Sigmoid colon (tissue), 7 donors: ENCODE results near the gene AHNAK. TPM values are rescaled to one million over a fixed set of nuclear protein-coding genes. Genes with fewer than 3 reads are reported as not detected.
A peak's percentile ranks its signal among the peaks of the same experiment; 100 is the strongest.

Source experiments
- DNase-seq: peaks from one replicate; pipeline ENCODE4 v3.0.0-alpha.2; 2019
- H3K27ac ChIP-seq, 4 donors: fragments of 200-600 bp; sonication (generic); one replicate each; pipeline ENCODE4 v1.5.1; 2016 to 2019; ENCODE audit warnings: mild to moderate bottlenecking in 1 of 4
- H3K27me3 ChIP-seq, 3 donors: fragments of 200-600 bp; sonication (generic); one replicate each; pipeline ENCODE4 v1.5.1; 2019; ENCODE audit warnings: mild to moderate bottlenecking in 1 of 3
- H3K36me3 ChIP-seq, 4 donors: fragments of 200-600 bp; sonication (generic); one replicate each; pipeline ENCODE4 v1.5.1; 2016 to 2019
- H3K4me1 ChIP-seq, 4 donors: fragments of 200-600 bp; sonication (generic); one replicate each; pipeline ENCODE4 v1.5.1; 2017 to 2019
- H3K4me3 ChIP-seq, 4 donors: fragments of 200-600 bp; sonication (generic); one replicate each; pipeline ENCODE4 v1.5.1; 2017 to 2019; ENCODE audit warnings: mild to moderate bottlenecking in 2 of 4, moderate library complexity in 1 of 4
- H3K9me3 ChIP-seq, 4 donors: fragments of 200-600 bp in 3 of 4; sonication (generic) in 3 of 4; one replicate each; pipeline versions ENCODE4 v1.5.1 to v1.6.1; 2013 to 2019
- EP300 ChIP-seq, 4 donors: sonication (generic); formaldehyde crosslinking; IDR thresholded peaks; one replicate each; pipeline ENCODE4 v1.6.1; 2017; ENCODE audit warnings: antibody characterized with exemption in 4 of 4
- POLR2A ChIP-seq, 2 donors: fragments of 450-650 bp; IDR thresholded peaks; one replicate each; pipeline ENCODE4 v1.6.1; 2016; ENCODE audit warnings: antibody characterized with exemption in 2 of 2, mild to moderate bottlenecking in 2 of 2, moderate library complexity in 2 of 2
- POLR2AphosphoS5 ChIP-seq, 4 donors: sonication (generic); formaldehyde crosslinking; IDR thresholded peaks; one replicate each; pipeline ENCODE4 v1.6.1; 2017; ENCODE audit warnings: antibody characterized with exemption in 4 of 4
- WGBS, 2 donors: extraction: QIAGEN DNeasy Blood & Tissue Kit; methylation state at CpG; one replicate each; pipeline ENCODE4 v1.1.7; 2013; 5-methylcytosine and 5-hydroxymethylcytosine counted together
- intact Hi-C: fragments of 100-400 bp; cut with DNase I; formaldehyde crosslinking; loops from one replicate; pipeline ENCODE4 v1.15.1; 2023
- polyA plus RNA-seq, 3 donors: library from polyadenylated mRNA; stranded (reverse); fragments of 200-250 nt; gene quantifications; one replicate each; pipeline ENCODE4 v1.2.3, GENCODE V29; 2013
- total RNA-seq, 4 donors: library from RNA; depleted of rRNA; stranded (reverse); fragments of >200 nt; gene quantifications; one replicate each; pipeline ENCODE4 v1.1.0, GENCODE V29; 2016
- TF ChIP-seq, protein P1 (sequence below), 4 experiments: fragments of 450-650 bp in 3 of 4; fragments of 200-600 bp in 1 of 4; IDR thresholded peaks; one replicate each; pipeline ENCODE4 v1.5.1; 2016 to 2019; ENCODE audit warnings: antibody characterized with exemption in 4 of 4, mild to moderate bottlenecking in 3 of 4, moderate library complexity in 2 of 4
- donor health status: healthy with polysubstance abuse.
- donor health status: Bipolar disorder and iron deficiency.
- donor health status: healthy.

AHNAK gene
- total and polyA plus RNA-seq, 7 donors: 82.3 to 1,294 (median 751) TPM

DNA sequence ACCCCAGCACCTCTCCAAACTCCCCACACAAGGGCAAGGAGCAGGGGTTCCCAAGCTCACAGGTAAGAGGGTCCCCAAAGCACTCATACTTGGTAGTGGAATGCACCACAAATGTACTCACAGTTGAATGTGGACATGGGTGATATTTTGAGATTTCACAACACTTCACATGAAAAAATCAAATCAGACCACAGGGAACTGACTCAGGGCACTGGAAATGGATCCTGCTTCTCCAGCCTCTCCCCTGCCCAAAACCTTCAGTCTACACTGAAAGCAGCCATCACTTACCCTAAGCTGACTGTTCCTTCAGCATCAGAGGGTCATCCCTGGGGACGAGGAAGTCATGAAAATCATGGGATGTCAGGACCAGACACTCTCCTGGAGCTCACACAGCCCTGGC, 87.5 kb downstream of the AHNAK start:
- Histone ChIP-seq H3K9me3 (no peaks in the 10 kb centered on the region), H3K27ac (peak overlapping the region in 3 of 4 donors; percentile 74 to 75 (median 74)), H3K4me1 (peaks cover 0 to 50% (median 47%) of the 10 kb centered on the region in 4 donors), H3K36me3 (no peaks in the 10 kb centered on the region), H3K27me3 (no peaks in the 10 kb centered on the region), H3K4me3 (no peak overlapping the region)
- WGBS, 2 donors: 79 to 89% methylated on average over 1 of the region's 1 CpG
- DNase-seq: no peak
- TF ChIP-seq, protein P1, sequence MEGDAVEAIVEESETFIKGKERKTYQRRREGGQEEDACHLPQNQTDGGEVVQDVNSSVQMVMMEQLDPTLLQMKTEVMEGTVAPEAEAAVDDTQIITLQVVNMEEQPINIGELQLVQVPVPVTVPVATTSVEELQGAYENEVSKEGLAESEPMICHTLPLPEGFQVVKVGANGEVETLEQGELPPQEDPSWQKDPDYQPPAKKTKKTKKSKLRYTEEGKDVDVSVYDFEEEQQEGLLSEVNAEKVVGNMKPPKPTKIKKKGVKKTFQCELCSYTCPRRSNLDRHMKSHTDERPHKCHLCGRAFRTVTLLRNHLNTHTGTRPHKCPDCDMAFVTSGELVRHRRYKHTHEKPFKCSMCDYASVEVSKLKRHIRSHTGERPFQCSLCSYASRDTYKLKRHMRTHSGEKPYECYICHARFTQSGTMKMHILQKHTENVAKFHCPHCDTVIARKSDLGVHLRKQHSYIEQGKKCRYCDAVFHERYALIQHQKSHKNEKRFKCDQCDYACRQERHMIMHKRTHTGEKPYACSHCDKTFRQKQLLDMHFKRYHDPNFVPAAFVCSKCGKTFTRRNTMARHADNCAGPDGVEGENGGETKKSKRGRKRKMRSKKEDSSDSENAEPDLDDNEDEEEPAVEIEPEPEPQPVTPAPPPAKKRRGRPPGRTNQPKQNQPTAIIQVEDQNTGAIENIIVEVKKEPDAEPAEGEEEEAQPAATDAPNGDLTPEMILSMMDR (IDR thresholded peaks at IDR 0.05): no peak
- TF ChIP-seq POLR2AphosphoS5 (IDR thresholded peaks at IDR 0.05): no peak
- no peak for TF ChIP-seq POLR2A (IDR thresholded peaks at IDR 0.05)
- TF ChIP-seq EP300 (IDR thresholded peaks at IDR 0.05): no peak
- intact Hi-C loops: no loop called here

- Histone ChIP-seq H3K36me3 (no peaks in the 10 kb centered on the region), H3K27ac (peak overlapping the region; percentile 32 to 75 (median 74)), H3K9me3 (no peaks in the 10 kb centered on the region), H3K27me3 (no peaks in the 10 kb centered on the region), H3K4me1 (peaks cover 0 to 47% (median 46%) of the 10 kb centered on the region in 4 donors), H3K4me3 (no peak overlapping the region)
- intact Hi-C loops: no loop called here
- peak in 2 of 4 donors; percentile 34 to 44 for TF ChIP-seq POLR2AphosphoS5 (IDR thresholded peaks at IDR 0.05)
- TF ChIP-seq, protein P1 (IDR thresholded peaks at IDR 0.05): no peak
- 39 to 59% methylated on average over 4 of the region's 4 CpGs for WGBS, 2 donors
- DNase-seq: no peak
Measured at GRCh38 chr11:62458212-62459002, 88.2 kb downstream of the AHNAK start.

DNA sequence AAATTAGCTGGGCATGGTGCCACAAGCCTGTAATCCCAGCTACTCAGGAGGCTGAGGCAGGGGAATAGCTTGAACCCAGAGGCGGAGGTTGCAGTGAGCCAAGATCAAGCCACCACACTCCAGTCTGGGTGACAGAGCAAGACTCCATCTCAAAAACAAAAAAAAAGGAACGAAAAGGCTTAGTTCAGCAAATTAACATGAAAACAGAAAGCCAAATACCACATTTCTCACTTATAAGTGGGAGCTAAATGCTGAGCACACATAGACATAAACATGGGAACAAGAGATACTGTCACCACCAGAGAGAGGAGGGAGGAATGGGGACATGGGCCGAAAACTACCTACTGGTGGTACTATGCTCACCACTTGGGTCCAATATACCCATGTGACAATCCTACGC, 89.1 kb downstream of the AHNAK start:
- no peak for DNase-seq
- intact Hi-C loops: no loop called here
- TF ChIP-seq EP300 (IDR thresholded peaks at IDR 0.05): no peak
- no peak for TF ChIP-seq POLR2AphosphoS5 (IDR thresholded peaks at IDR 0.05)
- TF ChIP-seq, protein P1 (IDR thresholded peaks at IDR 0.05): no peak
- no peak for TF ChIP-seq POLR2A (IDR thresholded peaks at IDR 0.05)
- Histone ChIP-seq H3K4me3 (no peak overlapping the region), H3K9me3 (no peaks in the 10 kb centered on the region), H3K27ac (peak overlapping the region in 3 of 4 donors; percentile 74 to 75 (median 74)), H3K4me1 (peaks cover 0 to 39% (median 37%) of the 10 kb centered on the region in 4 donors), H3K36me3 (no peaks in the 10 kb centered on the region), H3K27me3 (no peaks in the 10 kb centered on the region)
- WGBS, 2 donors: 83 to 89% methylated on average over 4 of the region's 4 CpGs

GRCh38 chr11:62456630-62457029, 90.0 kb downstream of the AHNAK start:
- Histone ChIP-seq H3K9me3 (no peaks in the 10 kb centered on the region), H3K4me1 (peaks cover 0 to 30% (median 28%) of the 10 kb centered on the region in 4 donors), H3K27ac (no peak overlapping the region), H3K27me3 (no peaks in the 10 kb centered on the region), H3K4me3 (no peak overlapping the region), H3K36me3 (no peaks in the 10 kb centered on the region)
- no peak for DNase-seq
- WGBS, 2 donors: 59 to 76% methylated on average over 4 of the region's 4 CpGs
- intact Hi-C loops: no loop called here
- TF ChIP-seq, protein P1 (IDR thresholded peaks at IDR 0.05): no peak
- TF ChIP-seq POLR2A (IDR thresholded peaks at IDR 0.05) (no peak), POLR2AphosphoS5 (IDR thresholded peaks at IDR 0.05) (no peak), EP300 (IDR thresholded peaks at IDR 0.05) (no peak)
